ENCODE results near the gene SPOCK1. TPM values are rescaled to one million over a fixed set of nuclear protein-coding genes. Genes with fewer than 3 reads are reported as not detected.
A peak's percentile ranks its signal among the peaks of the same experiment; 100 is the strongest.
"Not testable (repeated sequence)": the region's sequence is repeated elsewhere in the genome, so short reads cannot be mapped to it uniquely, and the experiment has no call there.

SPOCK1 gene
- total and polyA plus RNA-seq, 4 donors: 4.5 to 67.8 (median 27.0) TPM

- H3K9me3 ChIP-seq (ENCODE audit: control insufficient read depth, low read length); ATAC-seq (ENCODE audit: low FRiP score); H3K27me3 ChIP-seq (ENCODE audit: control insufficient read depth in 1 of 2, insufficient read depth in 2 of 2, low read length in 1 of 2); H3K36me3 ChIP-seq (ENCODE audit: control insufficient read depth in 1 of 2, insufficient read depth in 2 of 2, low read length in 1 of 2); H3K4me3 ChIP-seq (ENCODE audit: low read length in 2 of 2); H3K27ac ChIP-seq (ENCODE audit: low read depth in 1 of 2, low read length in 2 of 2); H3K4me1 ChIP-seq (ENCODE audit: control insufficient read depth in 1 of 2, insufficient read depth in 2 of 2, low read length in 2 of 2); DNase-seq: not testable (repeated sequence)
- intact Hi-C loops (cut with DNase I): loop anchor here in 1 of 2 donors (1.0 to 5.0 kb wide), 3 partner anchors 152 to 697 kb away; no protein-coding TSS in a partner anchor
- no CpG with 5 or more reads among the region's 5 CpGs for WGBS, 2 donors
Measured at GRCh38 chr5:137499506-137499847, 351 bp upstream of the SPOCK1 start.

GRCh38 chr5:137498301-137498735 lies 808 bp downstream of the SPOCK1 start:
- H3K36me3 ChIP-seq (ENCODE audit: control insufficient read depth in 1 of 2, insufficient read depth in 2 of 2, low read length in 1 of 2): no peaks in the 10 kb centered on the region
- intact Hi-C loops (cut with DNase I): loop anchor here in 1 of 2 donors (5.0 kb wide), 2 partner anchors 151 to 696 kb away; no protein-coding TSS in a partner anchor
- H3K9me3 ChIP-seq (ENCODE audit: control insufficient read depth, low read length): no peaks in the 10 kb centered on the region
- H3K27me3 ChIP-seq (ENCODE audit: control insufficient read depth in 1 of 2, insufficient read depth in 2 of 2, low read length in 1 of 2): no peaks in the 10 kb centered on the region
- WGBS, 2 donors: 2 to 3% methylated on average over 53 to 57 of the region's 57 CpGs
- no peaks in the 10 kb centered on the region for H3K4me1 ChIP-seq (ENCODE audit: control insufficient read depth in 1 of 2, insufficient read depth in 2 of 2, low read length in 2 of 2)
- H3K4me3 ChIP-seq (ENCODE audit: low read length in 2 of 2): peak overlapping the region; percentile 45 to 73
- no peak overlapping the region for H3K27ac ChIP-seq (ENCODE audit: low read depth in 1 of 2, low read length in 2 of 2)
- DNase-seq: peak; percentile 53 to 81
- ATAC-seq (ENCODE audit: low FRiP score): peak; percentile 20

GRCh38 chr5:137497396-137498290 lies 1.5 kb downstream of the SPOCK1 start:
- no peaks in the 10 kb centered on the region for H3K27me3 ChIP-seq (ENCODE audit: control insufficient read depth in 1 of 2, insufficient read depth in 2 of 2, low read length in 1 of 2)
- intact Hi-C loops (cut with DNase I): loop anchor here in 1 of 2 donors (5.0 kb wide), 2 partner anchors 150 to 695 kb away; no protein-coding TSS in a partner anchor
- H3K9me3 ChIP-seq (ENCODE audit: control insufficient read depth, low read length): no peaks in the 10 kb centered on the region
- H3K4me1 ChIP-seq (ENCODE audit: control insufficient read depth in 1 of 2, insufficient read depth in 2 of 2, low read length in 2 of 2): no peaks in the 10 kb centered on the region
- H3K36me3 ChIP-seq (ENCODE audit: control insufficient read depth in 1 of 2, insufficient read depth in 2 of 2, low read length in 1 of 2): no peaks in the 10 kb centered on the region
- ATAC-seq (ENCODE audit: low FRiP score) (no peak), DNase-seq (no peak)
- no peak overlapping the region for H3K27ac ChIP-seq (ENCODE audit: low read depth in 1 of 2, low read length in 2 of 2)
- WGBS, 2 donors: 71% methylated on average over 22 of the region's 22 CpGs
- no peak overlapping the region for H3K4me3 ChIP-seq (ENCODE audit: low read length in 2 of 2)

GRCh38 chr5:137496919-137497318 lies 2.2 kb downstream of the SPOCK1 start:
- Histone ChIP-seq H3K4me1 (ENCODE audit: control insufficient read depth in 1 of 2, insufficient read depth in 2 of 2, low read length in 2 of 2) (no peaks in the 10 kb centered on the region), H3K4me3 (ENCODE audit: low read length in 2 of 2) (no peak overlapping the region), H3K27ac (ENCODE audit: low read depth in 1 of 2, low read length in 2 of 2) (no peak overlapping the region), H3K36me3 (ENCODE audit: control insufficient read depth in 1 of 2, insufficient read depth in 2 of 2, low read length in 1 of 2) (no peaks in the 10 kb centered on the region), H3K9me3 (ENCODE audit: control insufficient read depth, low read length) (no peaks in the 10 kb centered on the region), H3K27me3 (ENCODE audit: control insufficient read depth in 1 of 2, insufficient read depth in 2 of 2, low read length in 1 of 2) (no peaks in the 10 kb centered on the region)
- ATAC-seq (ENCODE audit: low FRiP score) (no peak), DNase-seq (no peak)
- intact Hi-C loops (cut with DNase I): loop anchor here in 1 of 2 donors (5.0 kb wide), 2 partner anchors 150 to 695 kb away; no protein-coding TSS in a partner anchor
- 88 to 93% methylated on average over 1 of the region's 1 CpG for WGBS, 2 donors

- intact Hi-C loops (cut with DNase I): no loop called here
- Histone ChIP-seq H3K36me3 (ENCODE audit: control insufficient read depth in 1 of 2, insufficient read depth in 2 of 2, low read length in 1 of 2) (no peaks in the 10 kb centered on the region), H3K4me3 (ENCODE audit: low read length in 2 of 2) (no peak overlapping the region), H3K4me1 (ENCODE audit: control insufficient read depth in 1 of 2, insufficient read depth in 2 of 2, low read length in 2 of 2) (no peaks in the 10 kb centered on the region), H3K9me3 (ENCODE audit: control insufficient read depth, low read length) (no peaks in the 10 kb centered on the region), H3K27me3 (ENCODE audit: control insufficient read depth in 1 of 2, insufficient read depth in 2 of 2, low read length in 1 of 2) (no peaks in the 10 kb centered on the region), H3K27ac (ENCODE audit: low read depth in 1 of 2, low read length in 2 of 2) (no peak overlapping the region)
- WGBS, 2 donors: 91 to 94% methylated on average over 1 of the region's 1 CpG
- no peak for ATAC-seq (ENCODE audit: low FRiP score)
- no peak for DNase-seq
Measured at GRCh38 chr5:137492331-137492730, 6.8 kb downstream of the SPOCK1 start.

- no peaks in the 10 kb centered on the region for H3K36me3 ChIP-seq (ENCODE audit: control insufficient read depth in 1 of 2, insufficient read depth in 2 of 2, low read length in 1 of 2)
- no peak overlapping the region for H3K4me3 ChIP-seq (ENCODE audit: low read length in 2 of 2)
- H3K27me3 ChIP-seq (ENCODE audit: control insufficient read depth in 1 of 2, insufficient read depth in 2 of 2, low read length in 1 of 2): no peaks in the 10 kb centered on the region
- DNase-seq (no peak), ATAC-seq (ENCODE audit: low FRiP score) (no peak)
- H3K27ac ChIP-seq (ENCODE audit: low read depth in 1 of 2, low read length in 2 of 2): no peak overlapping the region
- H3K9me3 ChIP-seq (ENCODE audit: control insufficient read depth, low read length): no peaks in the 10 kb centered on the region
- no peaks in the 10 kb centered on the region for H3K4me1 ChIP-seq (ENCODE audit: control insufficient read depth in 1 of 2, insufficient read depth in 2 of 2, low read length in 2 of 2)
- intact Hi-C loops (cut with DNase I): no loop called here
- 84 to 85% methylated on average over 4 of the region's 4 CpGs for WGBS, 2 donors
Measured at GRCh38 chr5:137491121-137491520, 8.0 kb downstream of the SPOCK1 start.

- H3K4me1 ChIP-seq (ENCODE audit: control insufficient read depth in 1 of 2, insufficient read depth in 2 of 2, low read length in 2 of 2): no peaks in the 10 kb centered on the region
- H3K27me3 ChIP-seq (ENCODE audit: control insufficient read depth in 1 of 2, insufficient read depth in 2 of 2, low read length in 1 of 2): no peaks in the 10 kb centered on the region
- DNase-seq (no peak), ATAC-seq (ENCODE audit: low FRiP score) (no peak)
- intact Hi-C loops (cut with DNase I): no loop called here
- H3K27ac ChIP-seq (ENCODE audit: low read depth in 1 of 2, low read length in 2 of 2): no peak overlapping the region
- H3K9me3 ChIP-seq (ENCODE audit: control insufficient read depth, low read length): no peaks in the 10 kb centered on the region
- no peak overlapping the region for H3K4me3 ChIP-seq (ENCODE audit: low read length in 2 of 2)
- 78 to 89% methylated on average over 3 of the region's 3 CpGs for WGBS, 2 donors
- no peaks in the 10 kb centered on the region for H3K36me3 ChIP-seq (ENCODE audit: control insufficient read depth in 1 of 2, insufficient read depth in 2 of 2, low read length in 1 of 2)
Measured at GRCh38 chr5:137490591-137490990, 8.5 kb downstream of the SPOCK1 start.

GRCh38 chr5:137488974-137489373 lies 10.2 kb downstream of the SPOCK1 start:
- ATAC-seq (ENCODE audit: low FRiP score) (no peak), DNase-seq (no peak)
- no peak overlapping the region for H3K4me3 ChIP-seq (ENCODE audit: low read length in 2 of 2)
- no peaks in the 10 kb centered on the region for H3K4me1 ChIP-seq (ENCODE audit: control insufficient read depth in 1 of 2, insufficient read depth in 2 of 2, low read length in 2 of 2)
- 92 to 94% methylated on average over 2 of the region's 2 CpGs for WGBS, 2 donors
- intact Hi-C loops (cut with DNase I): no loop called here
- no peaks in the 10 kb centered on the region for H3K27me3 ChIP-seq (ENCODE audit: control insufficient read depth in 1 of 2, insufficient read depth in 2 of 2, low read length in 1 of 2)
- no peaks in the 10 kb centered on the region for H3K36me3 ChIP-seq (ENCODE audit: control insufficient read depth in 1 of 2, insufficient read depth in 2 of 2, low read length in 1 of 2)
- H3K27ac ChIP-seq (ENCODE audit: low read depth in 1 of 2, low read length in 2 of 2): no peak overlapping the region
- H3K9me3 ChIP-seq (ENCODE audit: control insufficient read depth, low read length): no peaks in the 10 kb centered on the region

GRCh38 chr5:137488516-137488915 lies 10.6 kb downstream of the SPOCK1 start:
- Histone ChIP-seq H3K4me1 (ENCODE audit: control insufficient read depth in 1 of 2, insufficient read depth in 2 of 2, low read length in 2 of 2) (no peaks in the 10 kb centered on the region), H3K27me3 (ENCODE audit: control insufficient read depth in 1 of 2, insufficient read depth in 2 of 2, low read length in 1 of 2) (no peaks in the 10 kb centered on the region), H3K36me3 (ENCODE audit: control insufficient read depth in 1 of 2, insufficient read depth in 2 of 2, low read length in 1 of 2) (no peaks in the 10 kb centered on the region), H3K4me3 (ENCODE audit: low read length in 2 of 2) (no peak overlapping the region), H3K9me3 (ENCODE audit: control insufficient read depth, low read length) (no peaks in the 10 kb centered on the region), H3K27ac (ENCODE audit: low read depth in 1 of 2, low read length in 2 of 2) (no peak overlapping the region)
- intact Hi-C loops (cut with DNase I): no loop called here
- 91 to 93% methylated on average over 10 of the region's 10 CpGs for WGBS, 2 donors
- ATAC-seq (ENCODE audit: low FRiP score) (no peak), DNase-seq (no peak)

All from aorta (tissue), 5 donors.